Measurements from ENCODE around the gene MDM2. TPM values are rescaled to one million over a fixed set of nuclear protein-coding genes. Genes with fewer than 3 reads are reported as not detected.

The MDM2 gene
- total RNA-seq, 2 experiments from 2014 or later, result 114 to 119 TPM

DNA sequence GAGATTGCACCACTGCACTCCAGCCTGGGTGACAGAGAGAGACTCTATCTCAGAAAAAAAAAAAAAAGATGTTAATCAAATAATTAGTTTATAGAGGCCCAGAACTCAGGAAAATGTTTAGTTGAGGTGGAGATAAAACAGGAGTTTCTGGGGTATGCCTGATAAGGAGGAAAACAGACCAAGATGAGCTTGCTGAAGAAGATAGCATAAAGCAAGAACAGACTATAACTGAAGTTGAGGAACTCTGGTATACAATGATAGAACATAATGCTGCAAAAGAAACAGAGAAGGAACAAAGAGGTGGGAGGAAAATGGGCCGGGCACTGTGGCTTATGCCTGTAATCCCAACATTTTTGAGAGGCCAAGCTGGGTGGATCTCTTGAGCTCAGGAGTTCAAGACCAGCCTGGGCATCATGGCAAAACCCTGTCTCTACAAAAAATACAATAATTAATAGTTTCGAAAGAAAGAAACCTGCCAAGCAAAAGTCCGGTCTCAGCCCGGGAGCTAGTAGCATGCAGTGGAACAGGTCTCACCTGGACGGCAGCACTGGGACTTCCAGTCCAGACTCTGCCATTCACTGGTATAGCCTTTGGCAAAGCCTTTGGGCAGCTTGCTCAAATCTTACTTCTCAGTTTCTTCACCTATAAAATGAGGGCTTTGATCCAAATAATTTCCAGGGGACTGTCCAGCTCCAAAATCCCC lies 36.6 kb upstream of the MDM2 start:
- intact Hi-C loops (cut with DNase I, micrococcal nuclease), result no loop called here
- CTCF ChIA-PET, result no interaction called here

DNA sequence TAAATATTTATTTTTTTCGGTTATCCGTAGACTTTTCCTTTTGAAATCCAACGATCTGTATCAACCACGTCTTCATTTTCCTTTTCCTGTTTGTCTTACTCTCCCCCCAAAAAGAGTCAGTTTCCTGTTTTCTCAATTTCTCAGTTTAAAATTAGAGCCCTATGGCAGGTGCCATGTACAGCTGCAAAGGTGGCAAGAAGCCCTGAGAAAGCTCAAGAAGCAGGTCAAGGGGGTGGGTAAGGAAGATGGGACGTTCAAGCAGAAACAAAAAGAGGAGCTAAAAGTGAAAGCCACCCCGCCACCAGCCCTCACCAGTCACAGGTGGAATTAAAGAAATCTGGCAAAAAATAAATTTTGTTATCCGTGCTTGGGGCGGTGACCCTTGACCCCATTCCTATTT lies 35.3 kb upstream of the MDM2 start:
- Mint-ChIP-seq H3K9me3 (ENCODE audit: low read depth) (no peaks in the 10 kb centered on the region), H3K4me3 (peak overlapping the region; percentile 33), H3K36me3 (ENCODE audit: low read depth) (no peaks in the 10 kb centered on the region), H3K27me3 (no peaks in the 10 kb centered on the region), H3K27ac (peak overlapping the region; percentile 45), H3K4me1 (peaks cover 17% of the 10 kb centered on the region)
- ATAC-seq, result no peak
- CTCF ChIA-PET, result no interaction called here
- POLR2A ChIA-PET, result no interaction called here
- DNase-seq, result no peak
- intact Hi-C loops (cut with DNase I, micrococcal nuclease), result no loop called here

More for the DNA sequence above, 36.6 kb upstream of the MDM2 start:
- no peak overlapping the region for H3K4me3 Mint-ChIP-seq
- peaks cover 17% of the 10 kb centered on the region for H3K4me1 Mint-ChIP-seq
- ATAC-seq, result no peak
- H3K36me3 Mint-ChIP-seq (ENCODE audit: low read depth), result no peaks in the 10 kb centered on the region
- POLR2A ChIA-PET, result no interaction called here
- H3K27ac Mint-ChIP-seq, result no peak overlapping the region
- H3K27me3 Mint-ChIP-seq, result no peaks in the 10 kb centered on the region
- no peaks in the 10 kb centered on the region for H3K9me3 Mint-ChIP-seq (ENCODE audit: low read depth)
- DNase-seq, result no peak

DNA sequence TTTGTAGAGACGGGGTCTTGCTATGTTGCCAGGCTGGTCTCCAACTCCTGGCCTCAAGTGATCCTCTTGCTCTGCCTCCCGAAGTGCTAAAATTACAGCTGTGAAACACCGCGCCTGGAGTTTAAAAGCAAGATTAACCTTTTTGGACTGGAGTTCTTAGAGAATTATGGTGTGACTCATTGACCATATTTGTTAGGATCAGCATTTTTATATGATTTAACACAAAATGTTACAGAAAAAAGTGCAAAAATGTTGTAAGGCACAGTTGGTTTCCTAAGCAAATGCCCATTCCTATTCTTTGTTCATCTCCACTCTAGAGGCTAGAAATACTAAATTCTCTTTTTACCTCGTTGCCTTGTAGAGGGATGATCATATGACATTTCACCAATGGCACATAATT lies 34.4 kb upstream of the MDM2 start:
- no peak overlapping the region for H3K27ac Mint-ChIP-seq
- DNase-seq, result no peak
- peaks cover 17% of the 10 kb centered on the region for H3K4me1 Mint-ChIP-seq
- no peak overlapping the region for H3K4me3 Mint-ChIP-seq
- H3K9me3 Mint-ChIP-seq (ENCODE audit: low read depth), result no peaks in the 10 kb centered on the region
- CTCF ChIA-PET, result no interaction called here
- no peak for ATAC-seq
- intact Hi-C loops (cut with DNase I, micrococcal nuclease), result no loop called here
- POLR2A ChIA-PET, result no interaction called here
- H3K27me3 Mint-ChIP-seq, result no peaks in the 10 kb centered on the region
- no peaks in the 10 kb centered on the region for H3K36me3 Mint-ChIP-seq (ENCODE audit: low read depth)

DNA sequence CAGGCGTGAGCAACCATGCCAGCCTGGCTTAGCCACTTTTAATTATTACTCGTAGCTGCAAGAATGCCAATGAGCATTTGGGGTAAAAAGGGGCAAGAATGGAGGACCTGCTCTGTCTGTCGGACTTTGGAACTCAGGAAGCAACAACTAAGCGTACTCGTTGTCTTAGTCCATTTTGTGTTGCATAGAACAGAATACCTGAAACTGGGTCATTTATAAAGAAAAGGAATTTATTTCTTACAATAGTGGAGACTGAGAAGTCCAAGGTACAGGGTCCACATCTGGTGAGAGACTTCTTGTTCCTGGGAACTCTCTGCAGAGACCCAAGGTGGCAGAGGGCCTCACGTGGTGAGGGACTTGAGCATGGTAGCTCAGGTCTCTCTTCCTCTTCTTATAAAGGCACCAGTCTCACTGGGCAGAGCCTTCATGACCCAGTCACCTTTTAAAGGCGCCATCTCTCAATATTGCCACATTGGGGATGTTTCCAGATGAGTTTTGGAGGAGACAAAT lies 32.8 kb upstream of the MDM2 start:
- intact Hi-C loops (cut with DNase I, micrococcal nuclease), result no loop called here
- ATAC-seq (no peak), DNase-seq (no peak)
- no peak overlapping the region for H3K4me3 Mint-ChIP-seq
- POLR2A ChIA-PET, result no interaction called here
- no peak overlapping the region for H3K27ac Mint-ChIP-seq
- H3K9me3 Mint-ChIP-seq (ENCODE audit: low read depth), result no peaks in the 10 kb centered on the region
- peaks cover 17% of the 10 kb centered on the region for H3K4me1 Mint-ChIP-seq
- H3K27me3 Mint-ChIP-seq, result no peaks in the 10 kb centered on the region
- CTCF ChIA-PET, result no interaction called here
- H3K36me3 Mint-ChIP-seq (ENCODE audit: low read depth), result no peaks in the 10 kb centered on the region

DNA sequence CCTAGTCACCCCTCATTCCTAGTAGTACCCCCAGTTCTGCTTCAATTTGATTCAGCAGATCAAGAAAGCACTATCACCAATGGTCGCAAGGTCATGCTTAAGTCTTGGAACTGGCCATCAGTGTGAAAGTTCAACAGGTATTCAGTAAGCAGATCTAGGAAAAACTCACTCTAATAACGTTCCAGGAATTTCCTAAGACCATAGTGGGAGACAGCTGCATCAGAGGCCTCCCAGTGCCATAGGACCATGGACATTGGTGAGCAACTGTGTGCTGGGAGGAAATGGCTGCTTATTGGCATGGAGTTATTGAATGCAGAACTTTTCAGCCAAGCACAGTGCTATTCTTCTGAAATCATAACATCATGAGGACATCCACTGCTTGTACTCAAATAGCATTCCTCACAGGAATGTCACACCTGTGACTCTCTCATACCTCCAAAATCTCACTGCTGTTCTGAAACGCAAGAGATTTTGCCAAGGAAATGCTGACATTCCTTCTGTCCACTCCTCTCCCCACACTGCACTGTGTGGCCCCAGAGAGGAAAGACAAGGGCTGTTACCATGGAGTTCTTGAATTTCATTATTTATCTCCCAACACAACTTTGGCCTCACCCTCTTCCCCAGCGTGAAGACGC lies 30.9 kb upstream of the MDM2 start:
- ATAC-seq (no peak), DNase-seq (no peak)
- H3K9me3 Mint-ChIP-seq (ENCODE audit: low read depth), result no peaks in the 10 kb centered on the region
- no peaks in the 10 kb centered on the region for H3K36me3 Mint-ChIP-seq (ENCODE audit: low read depth)
- ChIA-PET POLR2A (interaction anchor here (0.8 kb wide), 1 partner anchor 18 kb away, joined by 6 read pairs; no protein-coding TSS in a partner anchor), CTCF (no interaction called here)
- no peak overlapping the region for H3K27ac Mint-ChIP-seq
- no peaks in the 10 kb centered on the region for H3K27me3 Mint-ChIP-seq
- peaks cover 17% of the 10 kb centered on the region for H3K4me1 Mint-ChIP-seq
- intact Hi-C loops (cut with DNase I, micrococcal nuclease), result no loop called here
- H3K4me3 Mint-ChIP-seq, result no peak overlapping the region

DNA sequence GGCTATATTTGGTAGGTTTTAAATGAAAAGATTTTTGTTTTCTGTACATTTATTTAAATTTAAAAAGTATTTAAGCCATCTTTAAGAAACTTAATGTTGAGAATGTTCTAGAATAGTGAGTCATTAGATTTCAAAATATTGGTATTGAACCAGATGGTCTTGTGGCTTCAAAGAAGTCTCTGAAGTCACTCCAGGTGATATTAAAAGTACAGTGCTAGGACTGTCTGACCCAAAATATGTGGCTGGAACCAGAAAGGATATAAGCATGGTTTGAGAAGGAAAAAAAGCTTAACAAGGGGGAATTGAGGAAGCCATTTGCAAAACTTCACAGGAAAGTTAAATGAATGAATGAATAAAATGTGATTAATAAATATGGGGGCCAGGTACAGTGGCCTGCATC lies 28.7 kb upstream of the MDM2 start:
- Mint-ChIP-seq H3K36me3 (ENCODE audit: low read depth) (no peaks in the 10 kb centered on the region), H3K27ac (no peak overlapping the region)

DNA sequence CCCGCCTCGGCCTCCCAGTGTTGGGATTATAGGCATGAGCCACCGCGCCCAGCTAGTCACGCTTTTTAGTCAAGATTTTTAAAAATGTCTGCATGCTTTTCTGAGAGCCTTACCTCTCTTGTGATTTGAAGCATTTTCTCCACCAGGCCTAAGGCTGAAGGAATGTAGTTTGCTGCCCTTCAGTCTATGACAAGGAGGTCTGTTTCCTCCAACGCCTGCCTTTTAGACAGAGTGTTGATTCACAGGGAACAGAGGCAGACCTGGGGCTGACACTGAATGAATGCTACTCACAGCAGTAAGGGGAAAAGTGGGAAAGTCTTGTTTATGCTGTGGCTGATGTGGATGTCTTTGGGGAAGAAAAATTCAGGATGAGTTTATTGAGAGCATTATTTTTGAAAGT lies 27.2 kb upstream of the MDM2 start:
- Mint-ChIP-seq H3K36me3 (ENCODE audit: low read depth) (no peaks in the 10 kb centered on the region), H3K27me3 (no peaks in the 10 kb centered on the region), H3K4me1 (no peaks in the 10 kb centered on the region), H3K4me3 (no peak overlapping the region), H3K9me3 (ENCODE audit: low read depth) (no peaks in the 10 kb centered on the region), H3K27ac (no peak overlapping the region)
- intact Hi-C loops (cut with DNase I, micrococcal nuclease), result no loop called here
- DNase-seq, result no peak
- POLR2A ChIA-PET, result no interaction called here
- no peak for ATAC-seq
- CTCF ChIA-PET, result interaction anchor here (0.6 kb wide), 1 partner anchor 29 kb away, joined by 4 read pairs; no protein-coding TSS in a partner anchor

More for the DNA sequence above, 28.7 kb upstream of the MDM2 start:
- intact Hi-C loops (cut with DNase I, micrococcal nuclease), result no loop called here
- Mint-ChIP-seq H3K4me1 (no peaks in the 10 kb centered on the region), H3K4me3 (no peak overlapping the region), H3K27me3 (no peaks in the 10 kb centered on the region), H3K9me3 (ENCODE audit: low read depth) (no peaks in the 10 kb centered on the region)
- CTCF ChIA-PET, result no interaction called here
- DNase-seq (no peak), ATAC-seq (no peak)
- POLR2A ChIA-PET, result no interaction called here

DNA sequence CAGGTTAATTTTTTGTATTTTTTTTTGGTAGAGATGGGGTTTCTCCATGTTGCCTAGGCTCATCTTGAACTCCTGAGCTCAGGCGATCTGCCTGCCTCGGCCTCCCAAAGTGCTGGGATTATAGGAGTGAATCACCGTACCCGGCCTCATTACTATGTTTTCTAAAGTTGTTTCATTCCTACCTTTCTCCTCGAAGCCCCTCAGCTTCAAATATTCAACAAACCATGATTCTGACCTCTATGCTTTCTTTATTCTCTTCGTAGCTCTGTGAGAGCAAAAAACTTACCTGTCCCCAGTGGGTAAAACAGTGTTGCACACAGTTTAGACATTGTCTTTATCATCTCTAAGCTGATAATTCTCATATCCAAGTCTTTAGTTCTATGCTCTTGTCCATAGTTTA lies 26.2 kb upstream of the MDM2 start:
- Mint-ChIP-seq H3K4me1 (no peaks in the 10 kb centered on the region), H3K4me3 (no peak overlapping the region), H3K36me3 (ENCODE audit: low read depth) (no peaks in the 10 kb centered on the region), H3K9me3 (ENCODE audit: low read depth) (no peaks in the 10 kb centered on the region), H3K27ac (no peak overlapping the region), H3K27me3 (no peaks in the 10 kb centered on the region)
- ChIA-PET CTCF (interaction anchor here (0.6 to 2.2 kb wide), 3 partner anchors 15 to 553 kb away, joined by 4 to 6 read pairs (median 4); no protein-coding TSS in a partner anchor), POLR2A (interaction anchor here (0.6 kb wide), 1 partner anchor 568 kb away, joined by 6 read pairs; no protein-coding TSS in a partner anchor)
- intact Hi-C loops (cut with DNase I, micrococcal nuclease), result no loop called here
- ATAC-seq (no peak), DNase-seq (no peak)

DNA sequence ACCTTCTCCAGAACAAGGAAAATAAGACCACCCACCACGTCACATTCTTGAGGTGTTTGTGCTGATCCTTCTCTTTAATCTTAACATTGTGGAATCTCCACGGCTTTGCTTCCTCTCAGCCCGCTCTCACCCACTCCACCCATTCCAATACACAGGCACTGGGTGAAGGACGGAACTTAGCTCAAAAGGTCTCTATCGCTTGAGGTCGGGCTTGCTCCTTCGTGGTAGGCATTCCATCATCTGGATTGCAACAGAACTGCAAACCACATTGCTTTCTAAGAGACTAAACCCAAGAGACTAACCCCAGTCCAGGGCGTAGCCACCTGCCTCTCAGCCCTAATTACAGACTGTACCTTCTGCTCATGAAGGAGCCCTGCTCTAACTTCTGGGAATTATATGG lies 24.0 kb upstream of the MDM2 start:
- no peaks in the 10 kb centered on the region for H3K27me3 Mint-ChIP-seq
- H3K4me1 Mint-ChIP-seq, result no peaks in the 10 kb centered on the region
- intact Hi-C loops (cut with DNase I, micrococcal nuclease), result no loop called here
- H3K27ac Mint-ChIP-seq, result no peak overlapping the region
- H3K4me3 Mint-ChIP-seq, result no peak overlapping the region
- H3K36me3 Mint-ChIP-seq (ENCODE audit: low read depth), result no peaks in the 10 kb centered on the region
- ChIA-PET CTCF (no interaction called here), POLR2A (no interaction called here)
- H3K9me3 Mint-ChIP-seq (ENCODE audit: low read depth), result no peaks in the 10 kb centered on the region
- DNase-seq (no peak), ATAC-seq (no peak)

DNA sequence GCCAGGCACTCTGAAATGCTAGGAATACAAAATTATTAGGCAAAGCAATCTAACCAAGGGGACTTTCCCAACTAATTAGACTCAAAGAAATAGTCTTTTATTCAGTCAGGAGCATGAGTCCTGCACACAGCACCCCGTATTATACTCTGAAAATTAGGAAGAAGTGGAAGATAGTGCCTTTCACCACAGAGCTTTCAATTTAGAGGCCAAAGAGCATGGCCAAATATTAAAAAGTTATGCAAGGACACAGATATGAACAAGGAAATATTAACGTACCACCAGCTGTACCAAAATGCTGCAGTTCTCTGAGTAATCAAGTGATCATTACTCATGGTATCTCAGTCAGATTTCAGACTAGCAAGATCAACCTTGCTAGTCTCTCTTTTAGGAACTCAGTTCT lies 22.6 kb upstream of the MDM2 start:
- no peak overlapping the region for H3K27ac Mint-ChIP-seq
- POLR2A ChIA-PET, result no interaction called here
- H3K4me1 Mint-ChIP-seq, result no peaks in the 10 kb centered on the region
- intact Hi-C loops (cut with DNase I, micrococcal nuclease), result no loop called here
- ATAC-seq, result no peak
- CTCF ChIA-PET, result no interaction called here
- no peak overlapping the region for H3K4me3 Mint-ChIP-seq
- no peak for DNase-seq
- no peaks in the 10 kb centered on the region for H3K9me3 Mint-ChIP-seq (ENCODE audit: low read depth)
- H3K36me3 Mint-ChIP-seq (ENCODE audit: low read depth), result no peaks in the 10 kb centered on the region
- H3K27me3 Mint-ChIP-seq, result no peaks in the 10 kb centered on the region

DNA sequence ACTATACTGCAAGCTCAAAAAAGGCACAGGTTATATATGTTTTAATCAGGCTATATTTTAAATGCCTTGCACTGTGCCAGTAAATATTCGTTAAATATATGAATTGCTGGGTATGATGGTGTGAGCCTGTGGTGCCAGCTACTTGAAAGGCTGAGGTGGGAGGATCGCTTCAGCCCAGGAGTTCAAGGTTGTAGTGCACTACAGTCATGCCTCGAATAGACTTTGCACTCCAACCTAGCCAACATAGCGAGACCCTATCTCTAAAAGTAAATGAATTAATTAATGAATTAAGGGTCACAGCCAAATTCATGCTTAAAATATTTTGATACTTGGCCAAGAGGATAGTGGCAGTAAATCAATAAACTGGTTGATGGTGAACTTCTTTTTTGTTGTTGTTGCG lies 22.2 kb upstream of the MDM2 start:
- no peak overlapping the region for H3K27ac Mint-ChIP-seq
- ATAC-seq (no peak), DNase-seq (no peak)
- POLR2A ChIA-PET, result no interaction called here
- no peaks in the 10 kb centered on the region for H3K36me3 Mint-ChIP-seq (ENCODE audit: low read depth)
- CTCF ChIA-PET, result no interaction called here
- no peaks in the 10 kb centered on the region for H3K4me1 Mint-ChIP-seq
- no peak overlapping the region for H3K4me3 Mint-ChIP-seq
- no peaks in the 10 kb centered on the region for H3K27me3 Mint-ChIP-seq
- intact Hi-C loops (cut with DNase I, micrococcal nuclease), result no loop called here
- H3K9me3 Mint-ChIP-seq (ENCODE audit: low read depth), result no peaks in the 10 kb centered on the region

DNA sequence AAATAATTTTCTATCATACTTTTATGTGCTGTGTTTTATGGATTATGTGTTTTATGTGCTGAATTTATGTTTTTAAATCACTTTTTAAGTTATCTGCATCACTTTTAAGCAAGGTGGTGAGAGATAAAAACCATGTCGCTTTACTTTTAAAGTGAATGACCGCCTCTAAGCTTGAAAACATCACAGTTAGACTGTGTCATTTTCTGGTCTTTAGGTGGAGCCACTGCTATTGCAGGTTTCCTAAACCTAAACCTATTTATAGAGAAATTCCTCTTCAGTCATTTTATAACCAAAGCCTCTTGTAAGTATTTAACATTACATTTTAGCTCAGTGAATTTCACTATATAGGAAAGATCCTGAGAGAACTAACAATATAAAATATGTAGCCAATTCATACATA lies 21.0 kb upstream of the MDM2 start:
- H3K27me3 Mint-ChIP-seq, result no peaks in the 10 kb centered on the region
- CTCF ChIA-PET, result interaction anchor here (0.6 kb wide), 1 partner anchor 307 kb away, joined by 4 read pairs; no protein-coding TSS in a partner anchor
- H3K4me3 Mint-ChIP-seq, result no peak overlapping the region
- intact Hi-C loops (cut with DNase I, micrococcal nuclease), result no loop called here
- POLR2A ChIA-PET, result no interaction called here
- H3K36me3 Mint-ChIP-seq (ENCODE audit: low read depth), result no peaks in the 10 kb centered on the region
- no peak overlapping the region for H3K27ac Mint-ChIP-seq
- no peaks in the 10 kb centered on the region for H3K4me1 Mint-ChIP-seq
- H3K9me3 Mint-ChIP-seq (ENCODE audit: low read depth), result no peaks in the 10 kb centered on the region
- no peak for ATAC-seq
- no peak for DNase-seq

All from activated CD4-positive, alpha-beta T cell treated with anti-CD3 and anti-CD28 coated beads for 36 hours (primary cell).